ENCODE measurements around the gene PCSK4. TPM values are rescaled to one million over a fixed set of nuclear protein-coding genes. Genes with fewer than 3 reads are reported as not detected.

Gene PCSK4
- total and polyA plus RNA-seq, 9 of the 15 experiments (the other 6 are each of a cell fraction or from before 2014, with no cell fraction given), result 0.01 to 9.1 (median 2.1) TPM; not detected in 1

- TF ChIP-seq MAX (CRISPR knock-in tag; IDR thresholded peaks at IDR 0.05), result peak; percentile 99
- TF ChIP-seq RBM39 (optimal IDR thresholded peaks at IDR 0.05; ENCODE audit: low read depth, low read length), result no peak
- no peak for TF ChIP-seq HOXB6 (CRISPR knock-in tag; IDR thresholded peaks at IDR 0.05; ENCODE audit: borderline replicate concordance)
- TF ChIP-seq ZNF134 (CRISPR knock-in tag; conservative IDR thresholded peaks at IDR 0.05), result no peak
- 0 out of 2 replicates have a peak, but pooled peaks have one; percentile 29 for TF ChIP-seq NKRF (IDR thresholded peaks at IDR 0.05; ENCODE audit: borderline replicate concordance)
- TF ChIP-seq ZNF778 (CRISPR knock-in tag; IDR thresholded peaks at IDR 0.05), result no peak
- TF ChIP-seq RBBP5 (IDR thresholded peaks at IDR 0.05; ENCODE audit: borderline replicate concordance, insufficient read depth, low read length, poor library complexity, severe bottlenecking), result no peak
- TF ChIP-seq PHF21A (IDR thresholded peaks at IDR 0.05; ENCODE audit: borderline replicate concordance, low read depth), result 0 out of 2 replicates have a peak, but pooled peaks have one; percentile 4
- TF ChIP-seq THRAP3 (IDR thresholded peaks at IDR 0.05; ENCODE audit: borderline replicate concordance), result no peak
- no peak for TF ChIP-seq ETS1 (conservative IDR thresholded peaks at IDR 0.05; ENCODE audit: control insufficient read depth, low read depth, low read length)
- TF ChIP-seq CC2D1A (IDR thresholded peaks at IDR 0.05), result no peak
- no peak for TF ChIP-seq CREB1 (IDR thresholded peaks at IDR 0.05)
- TF ChIP-seq CREB1 (CRISPR knock-in tag; IDR thresholded peaks at IDR 0.05), result peak; percentile 70
- TF ChIP-seq NR4A1 (CRISPR knock-in tag; IDR thresholded peaks at IDR 0.05), result no peak
- TF ChIP-seq NR4A1 (tag; IDR thresholded peaks at IDR 0.05), result peak; percentile 54; the same call in 1 of the 2 replicates
- no peak for TF ChIP-seq POLR2H (tag; IDR thresholded peaks at IDR 0.05; ENCODE audit: low read depth)
Observed at GRCh38 chr19:1503089-1503924, 13.2 kb upstream of the PCSK4 start (continued).
